ENCODE data around the gene RPLP2. TPM values are rescaled to one million over a fixed set of nuclear protein-coding genes. Genes with fewer than 3 reads are reported as not detected.

Gene RPLP2
- total RNA-seq, 1 donor from 2014 or later, result 2,188 TPM

GRCh38 chr11:799641-800316 lies 10.0 kb upstream of the RPLP2 start:
- Mint-ChIP-seq H3K4me1 (ENCODE audit: unreplicated experiment) (no peaks in the 10 kb centered on the region), H3K4me3 (ENCODE audit: unreplicated experiment) (no peak overlapping the region), H3K9me3 (ENCODE audit: unreplicated experiment) (no peaks in the 10 kb centered on the region), H3K27ac (ENCODE audit: unreplicated experiment) (no peak overlapping the region), H3K27me3 (ENCODE audit: unreplicated experiment) (peaks cover 12% of the 10 kb centered on the region), H3K36me3 (ENCODE audit: low read depth, unreplicated experiment) (no peaks in the 10 kb centered on the region)
- TF ChIP-seq CTCF (IDR thresholded peaks at IDR 0.05; ENCODE audit: unreplicated experiment), result no peak
- DNase-seq (ENCODE audit: low spot score), result no peak

GRCh38 chr11:800473-800872 lies 9.3 kb upstream of the RPLP2 start:
- H3K9me3 Mint-ChIP-seq (ENCODE audit: unreplicated experiment), result no peaks in the 10 kb centered on the region

GRCh38 chr11:801097-801780 lies 8.5 kb upstream of the RPLP2 start:
- no peaks in the 10 kb centered on the region for H3K9me3 Mint-ChIP-seq (ENCODE audit: unreplicated experiment)
- no peak for DNase-seq (ENCODE audit: low spot score)
- no peak overlapping the region for H3K27ac Mint-ChIP-seq (ENCODE audit: unreplicated experiment)
- H3K27me3 Mint-ChIP-seq (ENCODE audit: unreplicated experiment), result peaks cover 12% of the 10 kb centered on the region
- no peak overlapping the region for H3K4me3 Mint-ChIP-seq (ENCODE audit: unreplicated experiment)
- no peak for TF ChIP-seq CTCF (IDR thresholded peaks at IDR 0.05; ENCODE audit: unreplicated experiment)
- H3K36me3 Mint-ChIP-seq (ENCODE audit: low read depth, unreplicated experiment), result no peaks in the 10 kb centered on the region
- no peaks in the 10 kb centered on the region for H3K4me1 Mint-ChIP-seq (ENCODE audit: unreplicated experiment)

More at GRCh38 chr11:800473-800872, 9.3 kb upstream of the RPLP2 start:
- no peak for TF ChIP-seq CTCF (IDR thresholded peaks at IDR 0.05; ENCODE audit: unreplicated experiment)
- no peak for DNase-seq (ENCODE audit: low spot score)
- H3K27ac Mint-ChIP-seq (ENCODE audit: unreplicated experiment), result no peak overlapping the region
- H3K4me3 Mint-ChIP-seq (ENCODE audit: unreplicated experiment), result no peak overlapping the region
- peaks cover 12% of the 10 kb centered on the region for H3K27me3 Mint-ChIP-seq (ENCODE audit: unreplicated experiment)
- no peaks in the 10 kb centered on the region for H3K4me1 Mint-ChIP-seq (ENCODE audit: unreplicated experiment)
- no peaks in the 10 kb centered on the region for H3K36me3 Mint-ChIP-seq (ENCODE audit: low read depth, unreplicated experiment)

GRCh38 chr11:802018-802617 lies 7.6 kb upstream of the RPLP2 start:
- H3K27ac Mint-ChIP-seq (ENCODE audit: unreplicated experiment), result no peak overlapping the region
- peaks cover 9% of the 10 kb centered on the region for H3K27me3 Mint-ChIP-seq (ENCODE audit: unreplicated experiment)
- TF ChIP-seq CTCF (IDR thresholded peaks at IDR 0.05; ENCODE audit: unreplicated experiment), result no peak
- no peaks in the 10 kb centered on the region for H3K9me3 Mint-ChIP-seq (ENCODE audit: unreplicated experiment)
- no peak for DNase-seq (ENCODE audit: low spot score)
- H3K4me1 Mint-ChIP-seq (ENCODE audit: unreplicated experiment), result no peaks in the 10 kb centered on the region
- H3K4me3 Mint-ChIP-seq (ENCODE audit: unreplicated experiment), result no peak overlapping the region
- no peaks in the 10 kb centered on the region for H3K36me3 Mint-ChIP-seq (ENCODE audit: low read depth, unreplicated experiment)

Measured in endothelial cell (in vitro differentiated cells).